ENCODE data around the gene NUP93. TPM values are rescaled to one million over a fixed set of nuclear protein-coding genes. Genes with fewer than 3 reads are reported as not detected.

Gene NUP93
- total RNA-seq, 1 experiment from 2014 or later = 165 TPM

- H3K23me2 ChIP-seq (ENCODE audit: insufficient read length, low read depth, low read length, poor library complexity, severe bottlenecking) = peaks cover 8% of the 10 kb centered on the region
- H3K56ac ChIP-seq (ENCODE audit: insufficient read length, low read depth, low read length) = no peak within 1 kb of the TSS
- no peak within 1 kb of the TSS for H3K18ac ChIP-seq (ENCODE audit: insufficient read length, low read depth, low read length)
- peak; percentile 80 for DNase-seq
- Mint-ChIP-seq H3K9me3 (peaks cover 9 to 11% of the 10 kb centered on the region in 2 experiments), H3K4me1 (peaks cover 19 to 24% of the 10 kb centered on the region in 2 experiments), H3K27me3 (ENCODE audit: low read depth) (peaks cover 55% of the 10 kb centered on the region), H3K4me3 (peak within 1 kb of the TSS; percentile 83 to 89), H3K27ac (no peak within 1 kb of the TSS), H3K36me3 (ENCODE audit: insufficient read depth in 1 of 3, low read depth in 3 of 3) (peaks cover 3 to 13% (median 8%) of the 10 kb centered on the region in 3 experiments; a peak in 6 of 7 replicates)
- peak within 1 kb of the TSS; percentile 79 for H3K4me2 ChIP-seq (ENCODE audit: insufficient read depth, insufficient read length, low read length)
- H2BK20ac ChIP-seq (ENCODE audit: low read depth, low read length, poor library complexity, severe bottlenecking) = no peak within 1 kb of the TSS
- WGBS (ENCODE audit: extremely low coverage, insufficient read length, low lambda C conversion rate) = no CpG with 5 or more reads among the region's 49 CpGs
- H3K27ac ChIP-seq (ENCODE audit: insufficient read length, low read depth, low read length) = no peak within 1 kb of the TSS
- no peaks in the 10 kb centered on the region for H3K79me1 ChIP-seq (ENCODE audit: insufficient read depth, low read depth, low read length, poor library complexity, severe bottlenecking)
- no peaks in the 10 kb centered on the region for H3K79me2 ChIP-seq (ENCODE audit: insufficient read depth, low read length)
- TF ChIP-seq CTCF (conservative IDR thresholded peaks at IDR 0.05) = no peak
- no peaks in the 10 kb centered on the region for H3K4me1 ChIP-seq (ENCODE audit: insufficient read depth, low read length)
- H3K4ac ChIP-seq (ENCODE audit: low read depth, low read length) = no peak within 1 kb of the TSS
- no peak within 1 kb of the TSS for H4K91ac ChIP-seq (ENCODE audit: insufficient read length, low read depth, low read length)
- no peak within 1 kb of the TSS for H3K23ac ChIP-seq (ENCODE audit: insufficient read length, low read depth, low read length)
- no peak within 1 kb of the TSS; the same call in 1 of the 2 replicates for H3K14ac ChIP-seq (ENCODE audit: insufficient read depth, low read length)
- H3K27me3 ChIP-seq (ENCODE audit: insufficient read depth, low read length) = no peaks in the 10 kb centered on the region; the same call in 1 of the 2 replicates
- no peak within 1 kb of the TSS for H4K8ac ChIP-seq (replicated peaks; ENCODE audit: insufficient read length, low read depth, low read length)
- no peak within 1 kb of the TSS for H2BK12ac ChIP-seq (ENCODE audit: insufficient read length, low read depth, low read length)
- H3K9ac ChIP-seq (ENCODE audit: extremely low read depth, insufficient read length, low read length) = peak within 1 kb of the TSS; percentile 27
- no peaks in the 10 kb centered on the region for H4K20me1 ChIP-seq (ENCODE audit: control insufficient read depth, insufficient read depth, insufficient read length)
- H2AFZ ChIP-seq (ENCODE audit: low read length) = no peak within 1 kb of the TSS
- H2AK5ac ChIP-seq (ENCODE audit: insufficient read length, low read length) = no peak within 1 kb of the TSS
- H3T11ph ChIP-seq (ENCODE audit: low read length) = no peak within 1 kb of the TSS
- H4K5ac ChIP-seq (ENCODE audit: insufficient read length, low read depth, low read length) = no peak within 1 kb of the TSS
- H2BK15ac ChIP-seq (ENCODE audit: low read depth, low read length) = no peak within 1 kb of the TSS
- H2BK5ac ChIP-seq (ENCODE audit: insufficient read length, low read length) = no peak within 1 kb of the TSS
- H2BK120ac ChIP-seq (ENCODE audit: low read depth, low read length, poor library complexity, severe bottlenecking) = no peak within 1 kb of the TSS
- H3K9me3 ChIP-seq (ENCODE audit: control insufficient read depth, low read depth, low read length) = no peaks in the 10 kb centered on the region
These were observed 47.8 kb upstream of the NUP93 start, which contains the start of gene MT1X for GRCh38 chr16:56681939-56682702. TSS of gene MT1X (plus strand) at chr16:56682470. CDS start at chr16:56682541, 71 bp downstream.

Data from H9 (cell line).